Activated naive CD8-positive, alpha-beta T cell treated with anti-CD3 and anti-CD28 coated beads, Interleukin-2, amount 50 U/mL, for 24 hours (primary cell): ENCODE results near the gene MRAS.

Experiments
- ATAC-seq: fragments of 150-1000 bp; cut with Tn5 transposase; one replicate; pipeline ENCODE4 v1.10.0; 2021
- DNase-seq: peaks from one replicate; pipeline ENCODE4 v3.0.0; 2021
- H3K27ac Mint-ChIP-seq: one replicate; pipeline ENCODE4 v1.8.0; 2021; ENCODE audit warnings: mild to moderate bottlenecking, mixed read lengths
- H3K27me3 Mint-ChIP-seq: one replicate; pipeline ENCODE4 v1.8.0; 2021; ENCODE audit warnings: mixed read lengths
- H3K36me3 Mint-ChIP-seq: one replicate; pipeline ENCODE4 v1.8.0; 2021; ENCODE audit warnings: low read depth, mixed read lengths
- H3K4me1 Mint-ChIP-seq: one replicate; pipeline ENCODE4 v1.8.0; 2021; ENCODE audit warnings: mixed read lengths
- H3K4me3 Mint-ChIP-seq: one replicate; pipeline ENCODE4 v1.8.0; 2021; ENCODE audit warnings: mild to moderate bottlenecking, moderate library complexity, mixed read lengths
- H3K9me3 Mint-ChIP-seq: one replicate; pipeline ENCODE4 v1.8.0; 2021; ENCODE audit warnings: mixed read lengths

Gene MRAS

DNA sequence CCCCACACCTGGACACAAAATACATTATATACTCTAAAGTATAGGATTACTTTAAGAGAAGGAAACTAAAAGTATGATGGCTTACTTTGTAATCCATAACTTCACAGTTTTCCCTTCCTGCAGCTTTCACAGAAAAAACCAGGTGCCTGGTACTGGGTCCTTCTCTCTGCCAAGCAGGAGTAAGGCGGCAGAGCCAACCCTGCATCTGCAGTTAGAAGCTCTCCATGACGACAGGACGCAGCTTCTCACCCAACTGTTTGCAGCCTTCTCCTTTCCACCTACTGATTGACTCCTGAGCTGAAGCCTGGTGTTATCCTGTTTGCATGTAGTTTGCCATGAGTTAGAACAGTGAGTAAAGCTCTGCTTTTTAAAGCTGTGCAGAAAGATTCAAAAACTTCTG is 6.7 kb downstream of the MRAS start:
- no peak for ATAC-seq
- Mint-ChIP-seq H3K36me3 (no peaks in the 10 kb centered on the region), H3K4me1 (no peaks in the 10 kb centered on the region), H3K27me3 (peaks cover 2% of the 10 kb centered on the region), H3K4me3 (no peak overlapping the region), H3K9me3 (no peaks in the 10 kb centered on the region), H3K27ac (no peak overlapping the region)
- DNase-seq: no peak

GRCh38 chr3:138356730-138357405 is 8.5 kb downstream of the MRAS start:
- Mint-ChIP-seq H3K9me3 (no peaks in the 10 kb centered on the region), H3K27me3 (no peaks in the 10 kb centered on the region), H3K4me1 (no peaks in the 10 kb centered on the region), H3K36me3 (no peaks in the 10 kb centered on the region), H3K27ac (no peak overlapping the region), H3K4me3 (no peak overlapping the region)
- ATAC-seq: no peak
- no peak for DNase-seq

DNA sequence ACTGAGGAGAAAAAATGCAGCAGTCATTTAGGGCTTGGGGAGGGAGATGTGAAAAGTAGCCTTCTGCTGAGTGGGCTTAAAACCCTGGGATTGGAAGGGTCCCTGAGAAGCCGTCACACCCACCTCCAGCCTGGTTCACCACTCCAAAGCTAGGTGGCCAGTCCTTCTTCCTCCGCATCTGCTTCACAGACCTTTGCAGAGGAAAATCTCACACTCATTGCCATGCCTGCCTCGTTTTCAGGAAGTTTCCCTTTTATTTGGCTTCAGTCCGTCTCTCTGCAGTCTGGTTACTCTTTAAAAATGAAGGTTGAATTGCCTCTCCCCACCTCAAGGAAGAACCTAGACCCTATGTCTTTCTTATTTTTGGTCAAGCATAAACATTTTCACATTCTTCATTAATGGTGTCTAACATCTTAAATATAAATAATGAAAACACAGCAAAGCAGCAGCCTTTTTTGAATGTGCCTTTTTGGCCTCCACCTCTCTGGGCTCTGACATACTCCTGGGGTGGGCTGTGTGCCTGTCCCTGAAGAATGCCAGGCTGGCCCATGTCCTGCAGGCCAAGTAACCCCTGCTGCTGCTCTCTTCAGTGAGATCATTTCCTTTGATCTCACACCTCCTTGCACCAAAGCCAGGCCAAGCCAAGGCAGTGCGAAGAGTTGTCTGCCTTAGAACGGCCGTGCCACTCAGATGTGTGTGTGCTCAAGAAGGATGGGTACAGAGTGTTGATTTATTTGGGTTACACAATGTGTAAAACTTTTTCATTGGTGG is 11.0 kb downstream of the MRAS start:
- DNase-seq (no peak), ATAC-seq (no peak)
- Mint-ChIP-seq H3K4me1 (no peaks in the 10 kb centered on the region), H3K27ac (no peak overlapping the region), H3K9me3 (no peaks in the 10 kb centered on the region), H3K36me3 (no peaks in the 10 kb centered on the region), H3K4me3 (no peak overlapping the region), H3K27me3 (peaks cover 5% of the 10 kb centered on the region)

- H3K4me3 Mint-ChIP-seq: no peak overlapping the region
- no peak for DNase-seq
- H3K27ac Mint-ChIP-seq: no peak overlapping the region
- H3K27me3 Mint-ChIP-seq: peaks cover 5% of the 10 kb centered on the region
- no peaks in the 10 kb centered on the region for H3K9me3 Mint-ChIP-seq
- ATAC-seq: no peak
- no peaks in the 10 kb centered on the region for H3K36me3 Mint-ChIP-seq
- H3K4me1 Mint-ChIP-seq: no peaks in the 10 kb centered on the region
These were observed 11.8 kb downstream of the MRAS start for GRCh38 chr3:138359919-138360868.

DNA sequence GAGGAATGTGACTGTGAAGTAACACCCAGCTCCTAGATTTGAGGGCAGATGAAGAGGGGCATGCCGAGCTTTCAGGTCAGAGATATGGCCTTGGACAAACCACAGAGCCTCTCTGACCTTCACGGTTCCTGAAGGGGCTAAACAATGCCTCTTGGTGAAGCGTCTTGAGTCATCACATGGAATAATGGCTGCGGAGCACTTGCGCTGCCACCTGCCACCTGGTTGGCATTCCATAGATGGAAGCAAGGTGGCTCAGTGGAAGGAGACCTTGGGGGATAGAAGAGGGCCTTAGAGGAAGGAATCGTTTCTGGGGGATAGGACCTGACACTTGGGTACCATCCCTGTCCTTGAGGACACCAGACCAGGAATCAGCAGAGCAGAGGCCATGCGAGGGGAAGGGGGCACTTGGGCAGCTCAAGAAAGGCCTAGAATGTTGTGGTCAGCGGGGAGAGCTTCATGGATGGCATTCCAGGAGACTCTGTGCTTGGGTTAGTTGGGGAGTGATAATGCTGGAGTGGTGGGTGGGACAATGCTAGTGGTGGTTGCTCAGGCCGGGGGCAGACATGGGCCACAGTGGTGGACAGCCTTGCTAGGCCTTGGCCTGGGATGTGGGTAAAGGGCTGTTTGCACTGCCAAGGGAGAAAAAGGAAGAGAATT is 12.6 kb downstream of the MRAS start:
- H3K9me3 Mint-ChIP-seq: no peaks in the 10 kb centered on the region
- H3K36me3 Mint-ChIP-seq: no peaks in the 10 kb centered on the region
- DNase-seq: no peak
- H3K4me1 Mint-ChIP-seq: no peaks in the 10 kb centered on the region
- no peak for ATAC-seq
- peaks cover 7% of the 10 kb centered on the region for H3K27me3 Mint-ChIP-seq
- H3K27ac Mint-ChIP-seq: no peak overlapping the region
- H3K4me3 Mint-ChIP-seq: no peak overlapping the region

- DNase-seq (no peak), ATAC-seq (no peak)
- no peaks in the 10 kb centered on the region for H3K36me3 Mint-ChIP-seq
- no peak overlapping the region for H3K4me3 Mint-ChIP-seq
- H3K9me3 Mint-ChIP-seq: no peaks in the 10 kb centered on the region
- peaks cover 7% of the 10 kb centered on the region for H3K27me3 Mint-ChIP-seq
- H3K27ac Mint-ChIP-seq: no peak overlapping the region
- no peaks in the 10 kb centered on the region for H3K4me1 Mint-ChIP-seq
These were observed 13.2 kb downstream of the MRAS start for GRCh38 chr3:138361561-138361971.

GRCh38 chr3:138362538-138362937 is 14.2 kb downstream of the MRAS start:
- Mint-ChIP-seq H3K36me3 (no peaks in the 10 kb centered on the region), H3K27me3 (peaks cover 9% of the 10 kb centered on the region), H3K27ac (no peak overlapping the region), H3K9me3 (no peaks in the 10 kb centered on the region), H3K4me3 (no peak overlapping the region), H3K4me1 (peaks cover 2% of the 10 kb centered on the region)
- DNase-seq: no peak
- no peak for ATAC-seq

DNA sequence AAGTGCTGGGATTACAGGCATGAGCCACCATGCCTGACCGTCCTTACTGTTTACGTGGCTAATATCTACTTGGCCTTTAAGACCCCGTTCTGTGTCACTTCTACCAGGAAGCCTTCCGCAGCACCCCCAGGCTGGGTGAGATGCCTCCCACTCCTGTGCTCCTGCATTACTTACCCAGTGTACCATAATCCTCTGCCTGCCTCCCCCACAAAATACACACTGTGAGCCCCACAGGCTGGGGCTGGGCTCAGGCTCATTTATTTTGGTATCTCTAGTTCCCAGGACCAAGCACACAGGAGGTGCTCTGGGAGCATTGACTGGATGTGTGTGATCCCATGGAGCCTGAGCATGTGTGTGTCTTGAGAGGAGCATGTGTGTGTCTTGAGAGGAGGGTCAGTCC is 14.9 kb downstream of the MRAS start:
- peaks cover 11% of the 10 kb centered on the region for H3K27me3 Mint-ChIP-seq

GRCh38 chr3:138364356-138365252 is 16.2 kb downstream of the MRAS start:
- ATAC-seq: no peak
- H3K27ac Mint-ChIP-seq: peak overlapping the region; percentile 22

More for the DNA sequence above, 14.9 kb downstream of the MRAS start:
- H3K4me3 Mint-ChIP-seq: no peak overlapping the region
- H3K36me3 Mint-ChIP-seq: no peaks in the 10 kb centered on the region
- no peak overlapping the region for H3K27ac Mint-ChIP-seq
- H3K9me3 Mint-ChIP-seq: no peaks in the 10 kb centered on the region
- H3K4me1 Mint-ChIP-seq: peaks cover 7% of the 10 kb centered on the region
- ATAC-seq: no peak
- DNase-seq: no peak

GRCh38 chr3:138365253-138365555 is 16.8 kb downstream of the MRAS start:
- DNase-seq (no peak), ATAC-seq (no peak)
- Mint-ChIP-seq H3K4me1 (peaks cover 11% of the 10 kb centered on the region), H3K9me3 (no peaks in the 10 kb centered on the region), H3K27me3 (peaks cover 15% of the 10 kb centered on the region), H3K4me3 (no peak overlapping the region), H3K27ac (peak overlapping the region; percentile 22), H3K36me3 (no peaks in the 10 kb centered on the region)

More at GRCh38 chr3:138364356-138365252, 16.2 kb downstream of the MRAS start:
- H3K4me3 Mint-ChIP-seq: no peak overlapping the region
- H3K9me3 Mint-ChIP-seq: no peaks in the 10 kb centered on the region
- DNase-seq: no peak
- peaks cover 11% of the 10 kb centered on the region for H3K4me1 Mint-ChIP-seq
- H3K36me3 Mint-ChIP-seq: no peaks in the 10 kb centered on the region
- H3K27me3 Mint-ChIP-seq: peaks cover 15% of the 10 kb centered on the region

- Mint-ChIP-seq H3K27me3 (peaks cover 20% of the 10 kb centered on the region), H3K9me3 (peaks cover 4% of the 10 kb centered on the region), H3K4me1 (peaks cover 17% of the 10 kb centered on the region), H3K4me3 (no peak overlapping the region), H3K27ac (no peak overlapping the region), H3K36me3 (peaks cover 3% of the 10 kb centered on the region)
- no peak for ATAC-seq
- DNase-seq: no peak
These were observed 17.8 kb downstream of the MRAS start for GRCh38 chr3:138366006-138366759.

GRCh38 chr3:138367326-138367850 is 19.0 kb downstream of the MRAS start:
- ATAC-seq: no peak
- Mint-ChIP-seq H3K27ac (no peak overlapping the region), H3K9me3 (peaks cover 4% of the 10 kb centered on the region), H3K4me3 (no peak overlapping the region), H3K4me1 (peaks cover 25% of the 10 kb centered on the region), H3K27me3 (peaks cover 22% of the 10 kb centered on the region), H3K36me3 (peaks cover 3% of the 10 kb centered on the region)
- DNase-seq: no peak

GRCh38 chr3:138367911-138368310 is 19.5 kb downstream of the MRAS start:
- H3K27ac Mint-ChIP-seq: no peak overlapping the region
- peaks cover 25% of the 10 kb centered on the region for H3K4me1 Mint-ChIP-seq
- no peak overlapping the region for H3K4me3 Mint-ChIP-seq
- ATAC-seq (no peak), DNase-seq (no peak)
- peaks cover 21% of the 10 kb centered on the region for H3K27me3 Mint-ChIP-seq
- peaks cover 3% of the 10 kb centered on the region for H3K36me3 Mint-ChIP-seq
- peaks cover 4% of the 10 kb centered on the region for H3K9me3 Mint-ChIP-seq
